HG02885 (cell line): ENCODE measurements around the gene OR52E5.

Experiments used
- ATAC-seq: cut with Tn5 transposase; IDR thresholded peaks from one replicate; pipeline ENCODE4 v1.9.1; 2021; ENCODE audit warnings: mild to moderate bottlenecking; ENCODE audit not compliant: unreplicated experiment, poor library complexity

The OR52E5 gene

DNA sequence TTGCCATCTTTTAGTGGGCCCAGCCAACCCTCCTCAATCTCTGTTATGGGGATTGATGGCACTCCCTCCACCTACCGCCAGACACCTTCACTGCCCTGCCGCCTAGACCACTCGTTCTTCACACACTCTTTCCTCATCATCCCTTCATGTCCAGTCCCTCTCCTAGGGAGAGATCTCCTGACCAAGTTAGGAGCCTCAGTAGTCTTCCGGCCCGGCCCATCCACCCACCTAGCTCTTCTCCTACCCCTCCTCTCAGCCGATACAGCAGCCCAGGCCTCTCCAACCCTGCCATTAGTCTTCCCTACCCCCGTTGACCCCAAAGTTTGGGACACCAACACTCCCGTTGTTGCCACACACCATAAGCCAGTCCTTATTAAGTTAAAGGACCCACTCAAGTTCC, 38.1 kb downstream of the OR52E5 start:
- no peak for ATAC-seq

DNA sequence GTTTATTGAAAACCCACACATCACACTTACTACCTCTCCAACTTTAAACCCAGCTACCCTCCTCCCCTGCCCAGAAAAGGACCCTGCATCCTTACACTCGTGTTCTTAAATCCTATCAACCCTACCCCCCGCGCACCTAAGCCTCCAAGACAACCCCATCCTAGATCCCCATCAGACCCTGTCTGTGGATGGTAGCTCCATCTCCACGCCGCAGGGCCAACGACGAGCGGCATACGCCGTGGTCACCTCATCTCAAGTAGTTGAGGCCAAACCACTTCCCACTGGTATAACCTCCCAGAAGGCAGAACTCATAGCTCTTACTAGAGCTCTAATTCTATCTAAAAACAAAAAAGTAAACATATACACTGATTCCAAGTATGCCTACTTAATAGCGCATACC, 39.7 kb downstream of the OR52E5 start:
- no peak for ATAC-seq

DNA sequence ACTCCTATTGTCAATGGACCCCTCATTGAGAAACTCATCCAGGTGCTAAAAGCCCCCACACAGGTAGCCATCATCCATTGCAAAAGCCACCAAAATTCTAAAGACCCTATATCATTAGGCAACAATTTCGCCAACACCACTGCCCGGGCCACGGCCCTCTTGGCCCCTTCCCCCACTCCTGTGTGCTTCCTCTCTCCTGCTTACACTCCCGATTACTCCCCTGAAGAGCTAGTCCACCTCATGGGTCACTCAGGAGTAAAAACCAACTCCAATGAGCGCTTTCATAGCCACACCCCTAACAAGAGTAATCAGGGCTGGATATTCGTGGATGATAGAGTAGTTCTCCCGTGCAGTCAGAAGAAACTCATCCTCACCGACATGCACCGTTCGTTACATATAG, 40.1 kb downstream of the OR52E5 start:
- ATAC-seq: no peak

DNA sequence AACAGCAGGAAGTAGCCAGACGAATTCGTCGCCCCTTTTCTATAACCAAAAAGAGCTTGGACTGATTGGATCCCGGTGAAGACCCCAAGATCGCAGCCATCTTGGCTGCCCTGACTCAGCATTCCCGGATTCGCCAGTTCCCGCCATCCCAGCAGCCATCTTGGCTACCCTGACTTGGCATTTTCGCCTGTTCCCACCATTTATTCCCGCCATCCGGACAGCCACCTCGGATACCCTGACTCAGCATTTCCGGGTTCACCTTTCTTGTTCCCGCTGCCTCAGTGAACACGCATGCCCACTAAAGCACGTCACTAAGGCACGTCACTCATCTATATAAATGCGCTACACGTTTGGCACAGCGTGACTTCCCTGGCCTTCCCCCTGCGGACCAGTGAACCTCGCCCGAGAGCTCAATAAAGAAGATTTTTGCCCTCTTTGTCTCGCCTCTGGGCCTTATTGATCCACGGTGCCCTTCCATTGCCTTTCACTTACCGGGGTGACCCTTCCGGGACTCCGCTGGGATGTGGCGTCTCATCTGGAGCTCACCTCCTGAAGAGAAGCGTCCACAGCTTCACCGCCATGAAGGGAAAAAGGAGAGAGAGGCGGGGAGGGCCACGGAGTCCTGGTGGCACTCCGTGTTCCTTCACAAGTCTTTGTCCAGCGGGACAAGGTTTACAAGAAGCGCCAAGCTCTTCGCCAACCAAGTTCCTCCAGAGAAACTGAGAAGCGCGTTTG, 45.0 kb downstream of the OR52E5 start:
- no peak for ATAC-seq

DNA sequence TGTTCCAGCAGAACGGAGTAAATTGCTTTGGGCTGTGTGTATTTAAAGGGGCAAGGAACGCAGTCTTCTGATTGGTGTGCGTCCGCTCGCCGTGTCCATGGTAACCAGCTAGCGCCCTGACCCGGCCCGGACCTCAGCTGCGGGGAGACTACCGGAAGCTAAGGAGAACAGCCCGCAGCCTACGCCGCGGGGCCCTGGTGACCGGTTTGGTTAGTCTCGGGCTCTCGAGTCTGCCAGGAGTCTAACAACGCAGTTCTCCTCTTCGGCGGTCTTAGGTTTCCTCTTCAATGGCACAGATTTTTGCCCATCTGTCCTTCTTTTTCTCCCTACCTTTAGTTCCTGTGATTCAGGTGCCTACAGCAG, 45.6 kb downstream of the OR52E5 start:
- no peak for ATAC-seq

DNA sequence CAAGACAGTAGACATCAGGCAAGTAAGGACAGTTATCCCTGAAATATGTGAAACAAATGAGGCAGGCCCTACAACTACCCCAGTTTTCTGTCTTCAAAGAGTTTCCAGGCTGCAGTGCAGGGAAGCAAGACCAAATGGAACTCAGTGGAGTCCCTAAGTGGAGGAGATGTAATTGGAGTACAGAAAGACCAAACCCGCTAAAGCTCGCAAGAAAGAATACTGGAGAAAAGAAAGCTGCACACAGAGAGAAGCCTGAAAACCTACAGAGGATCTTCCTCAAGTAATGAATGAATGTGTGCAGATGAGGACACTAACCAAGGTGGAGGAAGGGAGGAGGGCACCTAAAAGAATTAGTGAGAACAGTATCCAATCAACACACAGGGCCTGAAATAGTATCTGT, 47.7 kb downstream of the OR52E5 start:
- no peak for ATAC-seq

DNA sequence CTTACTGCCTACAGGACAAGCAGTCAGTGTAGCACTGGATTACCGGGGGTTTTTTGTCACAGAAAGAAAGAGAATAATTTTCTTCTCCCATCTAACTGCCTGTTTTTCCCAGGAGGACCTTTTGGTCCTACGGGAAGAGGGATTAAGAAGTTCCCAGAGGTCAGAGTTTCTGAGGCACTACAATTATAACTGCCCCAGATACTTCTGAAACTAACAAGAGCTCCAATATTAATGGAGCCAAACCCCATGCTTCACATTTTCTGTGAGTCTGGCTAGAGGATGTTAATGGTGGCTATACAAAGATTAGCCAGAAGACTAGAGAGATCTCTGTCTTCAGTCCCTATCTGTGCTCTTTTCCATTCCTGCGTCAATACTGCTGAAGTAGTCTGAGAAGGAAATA, 48.9 kb downstream of the OR52E5 start, which contains the start of gene OR56A3:
TSS of gene OR56A3 (plus strand) at position 301 of the 400 bp plus-strand sequence. CDS start 5,096 bp downstream, outside the sequence.
- no peak for ATAC-seq
